CD4-positive, alpha-beta T cell (primary cell): ENCODE data around the gene UCHL5. TPM values are rescaled to one million over a fixed set of nuclear protein-coding genes. Genes with fewer than 3 reads are reported as not detected.
"Not testable (repeated sequence)": the region's sequence is repeated elsewhere in the genome, so short reads cannot be mapped to it uniquely, and the experiment has no call there.

Source experiments
- ATAC-seq: fragments of 200-7000 bp; cut with Tn5 transposase; one replicate; pipeline ENCODE4 v1.10.0; 2022; ENCODE audit warnings: mild to moderate bottlenecking; ENCODE audit not compliant: poor library complexity
- CTCF ChIA-PET: fragments of 350-600 bp; sonication (Branson Sonifier 250); formaldehyde crosslinking; loops from one replicate; lab custom pipeline; 2021; ENCODE audit warnings: antibody characterized with exemption, inconsistent platforms; lab: Charles Lee
- POLR2A ChIA-PET: fragments of 350-600 bp; sonication (Branson Sonifier 250); formaldehyde crosslinking; loops from one replicate; lab custom pipeline; 2021; ENCODE audit warnings: antibody characterized with exemption, inconsistent platforms; lab: Charles Lee
- DNase-seq, 14 experiments: peaks; one replicate each; pipeline ENCODE4 v3.0.0-alpha.2; 2013 to 2020; ENCODE audit warnings: mixed read lengths in 2 of 14
- H3K27ac ChIP-seq, 2 donors: one replicate each; pipeline versions ENCODE4 v1.5.1 to v1.7.0; 2013; ENCODE audit warnings: low read length in 2 of 2, low read depth in 1 of 2, mild to moderate bottlenecking in 1 of 2
- H3K27me3 ChIP-seq, 2 experiments: 1 replicate in 1 of 2; 2 replicates in 1 of 2; pipeline versions ENCODE4 v1.6.1 to v1.7.0; 2013; ENCODE audit warnings: low read length in 2 of 2, control low read depth in 1 of 2, mild to moderate bottlenecking in 1 of 2, moderate library complexity in 1 of 2; ENCODE audit not compliant: insufficient read depth in 2 of 2, control insufficient read depth in 1 of 2
- H3K36me3 ChIP-seq: one replicate; pipeline ENCODE4 v1.6.1; 2013; ENCODE audit warnings: low read length, control low read depth; ENCODE audit not compliant: insufficient read depth
- H3K4me1 ChIP-seq: one replicate; pipeline ENCODE4 v1.6.1; 2013; ENCODE audit warnings: low read length, control low read depth; ENCODE audit not compliant: insufficient read depth
- H3K4me3 ChIP-seq: one replicate; pipeline ENCODE4 v1.5.1; 2013; ENCODE audit warnings: mild to moderate bottlenecking, low read length, moderate library complexity
- H3K9me3 ChIP-seq, 2 experiments: 1 replicate in 1 of 2; 2 replicates in 1 of 2; pipeline versions ENCODE4 v1.6.1 to v1.7.0; 2013; ENCODE audit warnings: low read length in 2 of 2, mild to moderate bottlenecking in 2 of 2, control low read depth in 1 of 2, moderate library complexity in 1 of 2; ENCODE audit not compliant: control insufficient read depth in 1 of 2, insufficient read depth in 1 of 2
- H3K27ac Mint-ChIP-seq: one replicate; pipeline ENCODE4 v1.8.0; 2020; ENCODE audit warnings: mixed read lengths
- H3K27me3 Mint-ChIP-seq: one replicate; pipeline ENCODE4 v1.8.0; 2021; ENCODE audit warnings: mixed read lengths
- H3K36me3 Mint-ChIP-seq: one replicate; pipeline ENCODE4 v1.8.0; 2021; ENCODE audit warnings: low read depth, mixed read lengths
- H3K4me1 Mint-ChIP-seq: one replicate; pipeline ENCODE4 v1.8.0; 2021; ENCODE audit warnings: low read depth, mixed read lengths
- H3K4me3 Mint-ChIP-seq: one replicate; pipeline ENCODE4 v1.8.0; 2020; ENCODE audit warnings: mild to moderate bottlenecking, mixed read lengths
- H3K9me3 Mint-ChIP-seq: one replicate; pipeline ENCODE4 v1.8.0; 2020; ENCODE audit warnings: mixed read lengths
- CTCF ChIP-seq: fragments of 200-600 bp; IDR thresholded peaks from one replicate; pipeline ENCODE4 v1.8.0; 2022; ENCODE audit warnings: antibody characterized with exemption, mild to moderate bottlenecking
- intact Hi-C, 2 experiments: fragments of 100-400 bp; cut with DNase I in 1 of 2; cut with micrococcal nuclease in 1 of 2; formaldehyde crosslinking; loops; one replicate each; pipeline versions ENCODE4 v1.15.1 to v1.9.0; 2023 to 2025; cut with DNase I, micrococcal nuclease
- total RNA-seq, 174 experiments: library from RNA in 2 of 174; stranded (reverse) in 2 of 174; gene quantifications; one replicate each; pipeline ENCODE4 v1.2.3 and lab custom pipeline; 2021 to 2026

Gene UCHL5
- total RNA-seq, 2 experiments from 2014 or later, result 16.4 to 19.2 TPM

- Mint-ChIP-seq H3K27ac (no peak overlapping the region), H3K4me1 (no peaks in the 10 kb centered on the region), H3K27me3 (no peaks in the 10 kb centered on the region), H3K4me3 (no peak overlapping the region), H3K9me3 (no peaks in the 10 kb centered on the region), H3K36me3 (peaks cover 10% of the 10 kb centered on the region)
- Histone ChIP-seq H3K27ac (no peak overlapping the region), H3K4me3 (no peak overlapping the region), H3K4me1 (no peaks in the 10 kb centered on the region), H3K27me3 (no peaks in the 10 kb centered on the region), H3K36me3 (no peaks in the 10 kb centered on the region), H3K9me3 (no peaks in the 10 kb centered on the region)
- intact Hi-C loops, result no loop called here
- ATAC-seq, result no peak
- no peak for DNase-seq
- TF ChIP-seq CTCF, result no peak
- ChIA-PET POLR2A (no interaction called here), CTCF (no interaction called here)
Observed at GRCh38 chr1:192984080-192984479, 75.1 kb downstream of the UCHL5 start.

GRCh38 chr1:192983349-192983980, 75.7 kb downstream of the UCHL5 start:
- Histone ChIP-seq H3K4me1 (no peaks in the 10 kb centered on the region), H3K4me3 (no peak overlapping the region), H3K27me3 (no peaks in the 10 kb centered on the region), H3K36me3 (no peaks in the 10 kb centered on the region), H3K9me3 (no peaks in the 10 kb centered on the region), H3K27ac (no peak overlapping the region)
- intact Hi-C loops, result no loop called here
- H3K4me1 Mint-ChIP-seq, result no peaks in the 10 kb centered on the region
- peaks cover 10% of the 10 kb centered on the region for H3K36me3 Mint-ChIP-seq
- H3K4me3 Mint-ChIP-seq, result no peak overlapping the region
- ChIA-PET CTCF (no interaction called here), POLR2A (no interaction called here)
- ATAC-seq, result no peak
- no peak for DNase-seq
- no peaks in the 10 kb centered on the region for H3K9me3 Mint-ChIP-seq
- H3K27me3 Mint-ChIP-seq, result no peaks in the 10 kb centered on the region
- H3K27ac Mint-ChIP-seq, result no peak overlapping the region
- no peak for TF ChIP-seq CTCF

- no peaks in the 10 kb centered on the region for H3K4me1 Mint-ChIP-seq
- no peaks in the 10 kb centered on the region for H3K27me3 Mint-ChIP-seq
- no peaks in the 10 kb centered on the region for H3K4me1 ChIP-seq
- POLR2A ChIA-PET, result no interaction called here
- no peak overlapping the region for H3K27ac ChIP-seq
- ATAC-seq (no peak), DNase-seq (no peak)
- no peaks in the 10 kb centered on the region for H3K36me3 ChIP-seq
- H3K27me3 ChIP-seq, result no peaks in the 10 kb centered on the region
- CTCF ChIA-PET, result no interaction called here
- H3K9me3 ChIP-seq, result no peaks in the 10 kb centered on the region
- no peak for TF ChIP-seq CTCF
- H3K9me3 Mint-ChIP-seq, result no peaks in the 10 kb centered on the region
- no peak overlapping the region for H3K4me3 Mint-ChIP-seq
- intact Hi-C loops, result no loop called here
- peaks cover 4% of the 10 kb centered on the region for H3K36me3 Mint-ChIP-seq
- no peak overlapping the region for H3K4me3 ChIP-seq
- H3K27ac Mint-ChIP-seq, result no peak overlapping the region
Observed at GRCh38 chr1:192980856-192981255, 78.3 kb downstream of the UCHL5 start.

- CTCF ChIA-PET, H3K27me3 ChIP-seq, H3K9me3 Mint-ChIP-seq, H3K36me3 Mint-ChIP-seq, DNase-seq, H3K9me3 ChIP-seq, H3K4me3 ChIP-seq, ATAC-seq, POLR2A ChIA-PET, H3K27me3 Mint-ChIP-seq, H3K4me1 Mint-ChIP-seq, intact Hi-C loops, H3K4me3 Mint-ChIP-seq, H3K27ac Mint-ChIP-seq, H3K36me3 ChIP-seq, H3K4me1 ChIP-seq, H3K27ac ChIP-seq: not testable (repeated sequence)
Observed at GRCh38 chr1:192980334-192980733, 78.8 kb downstream of the UCHL5 start.
